Activated CD4-positive, alpha-beta T cell treated with anti-CD3 and anti-CD28 coated beads for 24 hours (primary cell): ENCODE measurements around the gene IRAK4.
A peak's percentile ranks its signal among the peaks of the same experiment; 100 is the strongest.

Experiments
- DNase-seq, 2 donors: peaks; one replicate each; pipeline ENCODE4 v3.0.0-alpha.2; 2020; ENCODE audit warnings: low read depth in 2 of 2

IRAK4 gene

GRCh38 chr12:43835656-43836474 is 77.1 kb downstream of the IRAK4 start, which contains the start of gene TMEM117:
TSS of gene TMEM117 (plus strand) at chr12:43836081.
- DNase-seq, result peak; percentile 12 to 38

GRCh38 chr12:43836475-43836989 is 77.8 kb downstream of the IRAK4 start:
- no peak for DNase-seq
